Left ventricle myocardium inferior (tissue), 1 donor: ENCODE results near the gene HPS5. TPM values are rescaled to one million over a fixed set of nuclear protein-coding genes. Genes with fewer than 3 reads are reported as not detected.
"Not testable (repeated sequence)": the region's sequence is repeated elsewhere in the genome, so short reads cannot be mapped to it uniquely, and the experiment has no call there.

ENCODE experiments used
- DNase-seq: peaks from one replicate; pipeline ENCODE4 v3.0.0-alpha.2; 2020
- H3K27ac ChIP-seq: fragments of 200-600 bp; replicated peaks from 2 replicates; pipeline ENCODE4 v1.8.0; 2021
- H3K27me3 ChIP-seq: fragments of 200-600 bp; 2 replicates; pipeline ENCODE4 v1.8.0; 2021; ENCODE audit warnings: low read depth
- H3K36me3 ChIP-seq: fragments of 200-600 bp; 2 replicates; pipeline ENCODE4 v1.8.0; 2021
- H3K4me1 ChIP-seq: fragments of 200-600 bp; 2 replicates; pipeline ENCODE4 v1.8.0; 2021
- H3K4me3 ChIP-seq: fragments of 200-600 bp; 2 replicates; pipeline ENCODE4 v1.8.0; 2021; ENCODE audit warnings: mild to moderate bottlenecking, moderate library complexity
- H3K9me3 ChIP-seq: fragments of 200-600 bp; replicated peaks from 2 replicates; pipeline ENCODE4 v1.8.0; 2021
- intact Hi-C: fragments of 100-400 bp; cut with micrococcal nuclease; formaldehyde crosslinking; loops from one replicate; pipeline ENCODE4 v1.11.0; 2022
- total RNA-seq: library from RNA; stranded (reverse); fragmentation: NEBNext Ultra II Directional; extraction: Animal tissue kit (Norgen Biotek cat#: 25700); gene quantifications from one replicate; pipeline ENCODE4 v1.2.1, GENCODE V29; 2021
- TF ChIP-seq, protein P1 (sequence below): fragments of 200-600 bp; IDR thresholded peaks from 2 replicates; pipeline ENCODE4 v1.8.0; 2021; ENCODE audit warnings: antibody characterized with exemption, mild to moderate bottlenecking, borderline replicate concordance
- donor health status: DM: no; HTN: yes; CAD: no; lungs with severe emphysema.

HPS5 gene
- total RNA-seq, 1 donor from 2014 or later, result 11.5 TPM

DNA sequence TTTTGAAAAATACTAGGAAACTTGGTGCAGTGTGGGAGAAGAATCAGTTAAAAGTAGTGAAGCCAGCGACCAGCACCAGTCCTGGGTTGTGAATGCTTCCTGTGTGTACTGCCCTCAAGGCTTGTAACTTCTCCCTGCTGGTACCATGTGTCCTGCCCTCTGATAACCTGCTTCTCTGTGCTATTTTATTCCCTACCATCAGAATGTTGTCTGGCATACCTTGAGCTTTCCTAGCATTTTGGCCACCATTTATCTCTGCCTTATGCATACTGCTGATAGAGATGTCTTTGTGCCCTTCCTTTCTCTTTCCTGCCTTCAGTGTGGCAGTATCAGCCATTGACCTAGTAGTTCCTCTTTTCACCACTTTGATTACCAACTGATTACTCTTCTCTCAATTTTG is 2.4 kb upstream of the HPS5 start:
- TF ChIP-seq, protein P1, sequence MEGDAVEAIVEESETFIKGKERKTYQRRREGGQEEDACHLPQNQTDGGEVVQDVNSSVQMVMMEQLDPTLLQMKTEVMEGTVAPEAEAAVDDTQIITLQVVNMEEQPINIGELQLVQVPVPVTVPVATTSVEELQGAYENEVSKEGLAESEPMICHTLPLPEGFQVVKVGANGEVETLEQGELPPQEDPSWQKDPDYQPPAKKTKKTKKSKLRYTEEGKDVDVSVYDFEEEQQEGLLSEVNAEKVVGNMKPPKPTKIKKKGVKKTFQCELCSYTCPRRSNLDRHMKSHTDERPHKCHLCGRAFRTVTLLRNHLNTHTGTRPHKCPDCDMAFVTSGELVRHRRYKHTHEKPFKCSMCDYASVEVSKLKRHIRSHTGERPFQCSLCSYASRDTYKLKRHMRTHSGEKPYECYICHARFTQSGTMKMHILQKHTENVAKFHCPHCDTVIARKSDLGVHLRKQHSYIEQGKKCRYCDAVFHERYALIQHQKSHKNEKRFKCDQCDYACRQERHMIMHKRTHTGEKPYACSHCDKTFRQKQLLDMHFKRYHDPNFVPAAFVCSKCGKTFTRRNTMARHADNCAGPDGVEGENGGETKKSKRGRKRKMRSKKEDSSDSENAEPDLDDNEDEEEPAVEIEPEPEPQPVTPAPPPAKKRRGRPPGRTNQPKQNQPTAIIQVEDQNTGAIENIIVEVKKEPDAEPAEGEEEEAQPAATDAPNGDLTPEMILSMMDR, result no peak
- peak overlapping the region; percentile 41 for H3K27ac ChIP-seq
- intact Hi-C loops, result no loop called here
- peaks cover 77% of the 10 kb centered on the region for H3K4me1 ChIP-seq
- no peaks in the 10 kb centered on the region for H3K27me3 ChIP-seq
- peak overlapping the region; percentile 91 for H3K4me3 ChIP-seq
- DNase-seq, result no peak
- peaks cover 19% of the 10 kb centered on the region for H3K36me3 ChIP-seq
- no peaks in the 10 kb centered on the region for H3K9me3 ChIP-seq

DNA sequence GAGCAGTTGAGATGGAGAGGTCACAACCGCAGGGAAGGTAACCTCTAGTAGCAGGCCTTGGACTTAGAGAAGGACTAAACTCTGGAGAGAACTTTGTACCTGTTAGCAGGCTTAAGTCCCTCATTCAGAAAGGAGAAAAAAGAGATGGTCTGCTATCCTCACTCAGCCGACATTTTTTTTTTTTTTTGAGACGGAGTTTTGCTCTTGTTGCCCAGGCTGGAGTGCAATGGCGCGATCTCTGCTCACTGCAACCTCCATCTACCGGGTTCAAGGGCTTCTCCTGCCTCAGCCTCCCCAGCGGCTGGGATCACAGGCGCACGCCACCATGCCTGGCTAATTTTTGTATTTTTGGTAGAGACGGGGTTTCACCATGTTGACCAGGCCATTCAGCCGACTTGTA is 1.9 kb upstream of the HPS5 start:
- intact Hi-C loops, H3K9me3 ChIP-seq, H3K27me3 ChIP-seq, DNase-seq: not testable (repeated sequence)
- H3K4me1 ChIP-seq, result peaks cover 72% of the 10 kb centered on the region
- peak overlapping the region; percentile 41 for H3K27ac ChIP-seq
- peaks cover 16% of the 10 kb centered on the region for H3K36me3 ChIP-seq
- peak overlapping the region; percentile 91 for H3K4me3 ChIP-seq

DNA sequence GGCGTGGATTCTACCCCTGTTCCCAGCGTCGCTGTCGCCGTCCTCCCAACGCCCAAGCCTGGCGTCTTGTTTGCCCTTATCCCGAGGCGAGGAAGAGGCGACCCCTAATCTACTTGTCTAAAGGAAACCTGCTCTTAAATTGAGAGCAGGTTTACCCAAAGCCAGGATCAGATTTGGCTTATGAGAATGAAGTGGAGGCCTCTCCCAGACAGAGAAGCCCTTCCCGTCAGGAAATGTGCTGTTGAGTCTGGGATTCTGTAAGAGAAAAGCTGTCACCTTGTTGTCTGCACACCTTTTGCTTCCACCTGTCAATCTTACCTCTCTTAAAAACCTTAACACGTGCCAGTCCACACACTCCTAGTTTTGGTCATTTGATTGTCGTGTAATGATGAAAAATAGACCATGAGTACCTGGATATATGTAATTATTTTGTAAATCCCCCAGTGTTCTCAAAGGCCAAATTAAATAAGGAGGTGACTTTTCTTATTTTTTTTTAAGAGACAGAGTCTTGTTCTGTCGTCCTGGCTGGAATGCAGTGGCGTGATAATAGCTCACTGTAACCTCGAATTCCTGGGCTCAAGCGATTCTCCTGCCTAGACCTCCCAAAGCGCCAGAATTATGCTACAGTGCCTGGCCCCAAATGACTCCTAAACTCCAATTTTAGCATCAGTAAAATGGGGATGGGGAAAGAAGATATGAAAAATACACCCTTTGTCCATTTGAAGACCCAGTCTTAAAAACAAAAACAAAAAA is 1.1 kb upstream of the HPS5 start:
- Histone ChIP-seq H3K4me1 (peaks cover 67% of the 10 kb centered on the region), H3K27me3 (no peaks in the 10 kb centered on the region), H3K9me3 (no peaks in the 10 kb centered on the region), H3K36me3 (peaks cover 13% of the 10 kb centered on the region), H3K27ac (peak overlapping the region; percentile 98), H3K4me3 (peak overlapping the region; percentile 91)
- intact Hi-C loops, result no loop called here
- DNase-seq, result no peak
- TF ChIP-seq, protein P1, result no peak

DNA sequence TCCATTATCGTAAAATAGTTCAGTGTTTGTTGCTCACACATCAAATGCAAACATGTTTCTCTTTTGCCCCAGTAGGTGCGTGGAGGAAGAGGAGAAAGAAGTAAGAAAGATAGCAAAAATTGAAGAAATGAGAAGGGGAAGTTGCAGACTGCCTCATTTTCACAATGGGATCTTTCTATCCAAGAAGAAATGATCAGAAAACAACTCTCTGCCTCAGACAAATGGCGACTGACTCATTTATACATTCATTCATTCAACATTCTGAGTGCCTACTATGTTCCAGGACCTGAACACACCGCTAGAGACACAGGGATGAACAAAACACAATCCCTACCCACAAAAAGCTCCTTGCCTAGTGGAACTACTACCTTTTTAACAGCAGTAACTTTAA is 367 bp downstream of the HPS5 start:
- Histone ChIP-seq H3K27ac (peak overlapping the region; percentile 98), H3K4me3 (peak overlapping the region; percentile 91), H3K4me1 (peaks cover 53% of the 10 kb centered on the region), H3K36me3 (peaks cover 7% of the 10 kb centered on the region), H3K27me3 (no peaks in the 10 kb centered on the region), H3K9me3 (no peaks in the 10 kb centered on the region)
- intact Hi-C loops, result no loop called here
- no peak for DNase-seq
- TF ChIP-seq, protein P1, result no peak

DNA sequence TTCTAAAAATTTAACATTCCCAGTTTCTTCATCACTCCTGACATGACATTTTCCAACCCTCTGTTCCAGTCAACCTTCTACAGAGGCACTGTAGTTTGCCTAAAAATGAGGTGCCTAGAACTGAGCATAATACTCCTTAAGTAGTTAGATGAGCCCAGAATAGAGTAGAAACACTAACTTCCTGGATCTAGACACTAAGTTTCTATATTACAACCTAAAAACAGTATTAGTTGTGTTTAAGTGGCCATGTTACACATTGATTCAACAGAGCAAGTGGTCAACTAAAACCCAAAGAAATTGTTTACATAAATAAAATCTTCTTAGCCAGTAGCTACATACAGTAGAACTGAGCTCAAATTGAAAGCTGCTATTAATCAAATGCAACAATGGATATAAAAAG is 1.3 kb downstream of the HPS5 start:
- peak overlapping the region; percentile 91 for H3K4me3 ChIP-seq
- TF ChIP-seq, protein P1, result no peak
- no peak overlapping the region for H3K27ac ChIP-seq
- H3K27me3 ChIP-seq, result no peaks in the 10 kb centered on the region
- H3K4me1 ChIP-seq, result peaks cover 52% of the 10 kb centered on the region
- H3K36me3 ChIP-seq, result peaks cover 3% of the 10 kb centered on the region
- H3K9me3 ChIP-seq, result no peaks in the 10 kb centered on the region
- DNase-seq, result no peak
- intact Hi-C loops, result no loop called here

DNA sequence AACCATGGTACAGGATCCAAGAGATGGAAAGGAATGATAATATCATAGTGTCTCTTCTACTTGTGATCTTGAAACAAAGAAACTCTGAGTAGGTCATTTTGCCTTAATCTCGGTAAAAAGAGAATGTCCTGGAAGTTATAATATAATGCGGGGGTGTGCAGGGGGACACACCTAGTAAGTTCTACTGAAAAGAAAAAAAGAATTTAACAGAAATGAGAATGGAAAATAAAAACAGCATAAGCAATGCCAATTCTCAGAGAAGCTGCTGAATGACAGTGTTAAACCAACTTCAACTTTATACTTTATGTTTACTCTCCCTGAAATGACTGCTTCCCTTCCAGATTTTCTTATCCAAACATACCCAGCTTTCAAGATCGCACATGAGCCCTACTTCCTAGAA is 2.0 kb downstream of the HPS5 start:
- intact Hi-C loops, result no loop called here
- H3K4me1 ChIP-seq, result peaks cover 53% of the 10 kb centered on the region
- no peak for DNase-seq
- no peak overlapping the region for H3K27ac ChIP-seq
- TF ChIP-seq, protein P1, result no peak
- H3K36me3 ChIP-seq, result peaks cover 4% of the 10 kb centered on the region
- H3K27me3 ChIP-seq, result no peaks in the 10 kb centered on the region
- H3K9me3 ChIP-seq, result no peaks in the 10 kb centered on the region
- no peak overlapping the region for H3K4me3 ChIP-seq
